Neural crest cell (in vitro differentiated cells): ENCODE measurements around the gene MAPRE2. TPM values are rescaled to one million over a fixed set of nuclear protein-coding genes. Genes with fewer than 3 reads are reported as not detected.
"Not testable (repeated sequence)": the region's sequence is repeated elsewhere in the genome, so short reads cannot be mapped to it uniquely, and the experiment has no call there.

ENCODE experiments used
- DNase-seq: peaks from one replicate; pipeline ENCODE4 v3.0.0; 2021; ENCODE audit warnings: low read depth, mixed read lengths, low spot score
- H3K27ac Mint-ChIP-seq: one replicate; pipeline ENCODE4 v1.8.0; 2021; ENCODE audit warnings: mild to moderate bottlenecking, mixed read lengths; ENCODE audit not compliant: unreplicated experiment
- H3K27me3 Mint-ChIP-seq: 2 replicates; pipeline ENCODE4 v1.8.0; 2021; ENCODE audit warnings: low read depth, mild to moderate bottlenecking, mixed read lengths
- H3K36me3 Mint-ChIP-seq: 2 replicates; pipeline ENCODE4 v1.8.0; 2021; ENCODE audit warnings: low read depth, mild to moderate bottlenecking, mixed read lengths
- H3K4me1 Mint-ChIP-seq: 2 replicates; pipeline ENCODE4 v1.8.0; 2021; ENCODE audit warnings: mixed read lengths
- H3K4me3 Mint-ChIP-seq: one replicate; pipeline ENCODE4 v1.8.0; 2021; ENCODE audit warnings: mild to moderate bottlenecking, mixed read lengths
- H3K9me3 Mint-ChIP-seq: 2 replicates; pipeline ENCODE4 v1.8.0; 2021; ENCODE audit warnings: mixed read lengths
- total RNA-seq: library from RNA; stranded (reverse); gene quantifications from 2 replicates; pipeline ENCODE4 v1.2.1, GENCODE V29; 2021
- TF ChIP-seq, protein P1 (sequence below): fragments of 200-600 bp; sonication (generic); conservative IDR thresholded peaks from 2 replicates; pipeline ENCODE4 v1.5.0; 2021; ENCODE audit warnings: antibody characterized with exemption, mild to moderate bottlenecking

The MAPRE2 gene
- total RNA-seq, 1 donor from 2014 or later, result 35.5 TPM

DNA sequence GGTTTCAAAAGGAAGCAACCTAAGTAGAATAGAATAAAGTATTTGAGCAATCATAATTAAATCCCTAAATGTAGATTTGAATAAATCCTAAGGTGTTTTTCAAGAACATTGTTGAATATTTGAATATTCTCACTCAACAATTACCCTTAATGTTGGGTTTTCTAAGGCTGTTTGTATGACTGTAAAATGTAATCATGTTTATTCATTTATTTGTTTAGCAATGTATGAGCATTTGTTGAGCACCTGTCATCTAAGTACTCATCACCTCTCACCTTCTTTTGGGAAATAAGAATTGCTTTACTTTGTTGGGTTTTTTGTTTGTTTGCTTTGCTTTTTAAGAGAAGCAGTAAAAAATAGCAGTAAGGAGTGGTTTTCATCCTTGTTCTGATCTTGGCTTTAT is 66.0 kb downstream of the MAPRE2 start:
- DNase-seq, result no peak
- no peaks in the 10 kb centered on the region for H3K27me3 Mint-ChIP-seq
- peaks cover 20% of the 10 kb centered on the region for H3K36me3 Mint-ChIP-seq
- no peak overlapping the region for H3K4me3 Mint-ChIP-seq
- H3K9me3 Mint-ChIP-seq, result peaks cover 5% of the 10 kb centered on the region
- TF ChIP-seq, protein P1, sequence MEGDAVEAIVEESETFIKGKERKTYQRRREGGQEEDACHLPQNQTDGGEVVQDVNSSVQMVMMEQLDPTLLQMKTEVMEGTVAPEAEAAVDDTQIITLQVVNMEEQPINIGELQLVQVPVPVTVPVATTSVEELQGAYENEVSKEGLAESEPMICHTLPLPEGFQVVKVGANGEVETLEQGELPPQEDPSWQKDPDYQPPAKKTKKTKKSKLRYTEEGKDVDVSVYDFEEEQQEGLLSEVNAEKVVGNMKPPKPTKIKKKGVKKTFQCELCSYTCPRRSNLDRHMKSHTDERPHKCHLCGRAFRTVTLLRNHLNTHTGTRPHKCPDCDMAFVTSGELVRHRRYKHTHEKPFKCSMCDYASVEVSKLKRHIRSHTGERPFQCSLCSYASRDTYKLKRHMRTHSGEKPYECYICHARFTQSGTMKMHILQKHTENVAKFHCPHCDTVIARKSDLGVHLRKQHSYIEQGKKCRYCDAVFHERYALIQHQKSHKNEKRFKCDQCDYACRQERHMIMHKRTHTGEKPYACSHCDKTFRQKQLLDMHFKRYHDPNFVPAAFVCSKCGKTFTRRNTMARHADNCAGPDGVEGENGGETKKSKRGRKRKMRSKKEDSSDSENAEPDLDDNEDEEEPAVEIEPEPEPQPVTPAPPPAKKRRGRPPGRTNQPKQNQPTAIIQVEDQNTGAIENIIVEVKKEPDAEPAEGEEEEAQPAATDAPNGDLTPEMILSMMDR, result no peak
- no peak overlapping the region for H3K27ac Mint-ChIP-seq
- H3K4me1 Mint-ChIP-seq, result no peaks in the 10 kb centered on the region

DNA sequence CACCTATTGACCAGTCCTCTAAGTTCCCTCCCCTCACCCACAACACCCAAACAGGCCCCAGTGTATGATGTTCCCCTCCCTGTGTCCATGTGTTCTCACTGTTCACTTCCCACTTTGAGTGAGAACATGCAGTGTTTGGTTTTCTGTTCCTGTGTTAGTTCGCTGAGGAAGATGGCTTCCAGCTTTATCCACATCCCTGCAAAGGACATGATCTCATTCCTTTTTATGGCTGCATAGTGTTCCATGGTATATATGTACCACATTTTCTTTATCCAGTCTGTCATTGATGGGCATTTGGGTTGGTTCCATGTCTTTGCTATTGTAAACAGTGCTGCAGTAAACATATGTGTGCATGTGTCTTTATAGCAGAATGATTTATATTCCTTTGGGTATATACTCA is 66.9 kb downstream of the MAPRE2 start:
- H3K4me1 Mint-ChIP-seq, H3K27me3 Mint-ChIP-seq, DNase-seq, H3K27ac Mint-ChIP-seq, H3K9me3 Mint-ChIP-seq, H3K4me3 Mint-ChIP-seq: not testable (repeated sequence)
- peaks cover 20% of the 10 kb centered on the region for H3K36me3 Mint-ChIP-seq

DNA sequence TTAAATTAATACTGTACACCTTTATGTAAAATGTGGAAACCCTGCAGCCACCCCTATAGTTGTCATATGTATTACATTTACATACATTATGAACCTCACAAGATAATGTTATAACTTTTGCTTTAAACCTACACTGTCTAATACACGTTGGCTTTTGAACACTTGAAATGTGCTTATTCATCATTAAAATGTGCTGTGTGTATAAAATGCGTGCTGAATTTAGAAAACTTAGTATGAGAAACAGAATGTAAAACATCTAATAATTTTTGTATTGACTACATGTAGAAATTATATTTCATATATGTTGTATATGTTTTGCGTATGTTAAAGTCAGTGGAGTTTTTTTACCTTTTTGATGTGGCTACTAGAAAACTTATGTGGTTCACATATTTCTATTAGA is 68.8 kb downstream of the MAPRE2 start:
- no peaks in the 10 kb centered on the region for H3K27me3 Mint-ChIP-seq
- no peaks in the 10 kb centered on the region for H3K4me1 Mint-ChIP-seq
- H3K36me3 Mint-ChIP-seq, result peaks cover 22% of the 10 kb centered on the region
- TF ChIP-seq, protein P1, result no peak
- no peak for DNase-seq
- no peak overlapping the region for H3K27ac Mint-ChIP-seq
- H3K9me3 Mint-ChIP-seq, result peaks cover 5% of the 10 kb centered on the region
- H3K4me3 Mint-ChIP-seq, result no peak overlapping the region

DNA sequence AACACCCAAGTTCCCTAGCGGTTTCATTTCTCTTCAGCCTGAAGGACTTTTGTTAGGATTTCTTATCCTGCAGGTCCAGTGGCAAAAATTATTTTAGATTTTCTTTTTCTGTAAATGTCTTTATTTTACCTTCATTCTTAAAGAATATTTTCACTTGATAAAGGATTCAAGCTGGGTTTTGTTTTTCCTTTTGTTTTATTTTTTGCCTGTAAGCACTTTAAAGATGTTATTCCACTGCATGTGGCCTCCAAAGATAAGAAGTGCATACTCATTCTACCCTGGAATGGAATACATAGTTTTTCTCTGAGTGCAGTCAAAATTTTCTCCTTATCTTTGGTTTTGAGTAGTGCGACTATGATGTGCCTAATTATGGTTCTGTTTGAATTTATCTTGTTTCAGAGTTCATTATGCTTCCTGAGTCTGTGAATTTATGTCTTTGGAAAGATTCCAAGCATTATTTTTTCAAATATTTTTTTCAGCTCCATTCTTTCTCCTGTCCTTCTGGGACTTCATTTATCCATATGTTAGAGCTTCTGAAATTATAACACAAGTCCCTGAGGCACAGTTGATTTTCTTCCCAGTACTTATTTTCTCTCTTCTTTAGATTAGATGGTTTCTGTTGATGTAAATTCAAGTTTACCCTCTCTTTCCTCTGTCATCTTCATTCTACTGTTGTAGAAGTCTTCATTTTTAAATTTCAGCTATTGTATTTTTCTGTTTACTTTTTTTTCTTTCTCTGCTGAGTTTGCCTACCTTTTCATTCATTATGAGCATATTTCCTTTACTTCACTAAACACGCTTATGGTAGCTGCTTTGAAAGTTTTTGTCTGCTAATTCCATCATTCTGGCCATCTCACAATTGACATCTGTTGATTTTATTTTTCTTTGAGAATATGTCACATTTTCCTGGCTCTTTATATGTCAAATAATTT is 69.6 kb downstream of the MAPRE2 start:
- Mint-ChIP-seq H3K4me1 (no peaks in the 10 kb centered on the region), H3K4me3 (no peak overlapping the region), H3K9me3 (peaks cover 5% of the 10 kb centered on the region), H3K27me3 (no peaks in the 10 kb centered on the region), H3K27ac (no peak overlapping the region), H3K36me3 (peaks cover 22% of the 10 kb centered on the region)
- TF ChIP-seq, protein P1, result no peak
- no peak for DNase-seq

DNA sequence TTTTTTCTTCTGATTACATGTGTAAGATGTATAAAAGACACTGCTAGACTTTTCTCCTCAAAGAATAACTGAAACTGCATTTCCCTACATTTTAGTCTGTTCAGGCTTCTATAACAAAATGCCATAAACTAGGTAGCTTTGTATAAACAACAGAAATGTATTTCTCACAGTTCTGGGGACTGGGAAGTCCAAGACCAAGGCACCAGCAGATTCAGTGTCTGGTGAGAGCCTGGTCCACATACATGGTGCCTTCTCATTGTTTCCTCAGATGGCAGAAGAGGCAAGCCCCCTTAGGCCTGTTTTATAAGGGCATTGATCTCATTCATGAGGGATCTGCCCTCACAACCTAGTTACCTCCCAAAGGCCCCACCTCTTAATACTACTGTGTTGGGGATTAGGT is 71.5 kb downstream of the MAPRE2 start:
- Mint-ChIP-seq H3K27ac (no peak overlapping the region), H3K36me3 (peaks cover 20% of the 10 kb centered on the region), H3K9me3 (peaks cover 5% of the 10 kb centered on the region), H3K27me3 (no peaks in the 10 kb centered on the region), H3K4me3 (no peak overlapping the region), H3K4me1 (peaks cover 4% of the 10 kb centered on the region)
- no peak for DNase-seq
- TF ChIP-seq, protein P1, result no peak

DNA sequence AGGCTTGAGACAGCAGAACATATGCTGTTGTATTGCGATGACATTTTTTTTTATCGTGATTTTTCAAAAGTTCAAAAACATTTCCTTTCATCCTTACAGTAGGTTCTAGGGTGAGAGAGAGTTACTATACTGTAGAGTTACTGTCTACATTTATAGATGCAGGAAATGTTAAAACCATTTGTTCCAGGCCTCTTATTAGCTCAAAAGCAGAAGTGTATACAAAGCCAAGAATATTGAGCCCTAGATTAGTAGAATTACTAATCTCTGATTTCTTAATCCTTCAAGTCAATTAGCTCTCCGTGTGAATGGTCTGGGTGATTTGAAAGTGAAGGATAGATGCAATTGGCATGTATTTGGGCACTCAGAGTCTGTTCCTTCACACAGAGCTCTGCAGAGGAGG is 73.1 kb downstream of the MAPRE2 start:
- Mint-ChIP-seq H3K4me1 (peaks cover 16% of the 10 kb centered on the region), H3K27ac (no peak overlapping the region), H3K27me3 (no peaks in the 10 kb centered on the region), H3K9me3 (peaks cover 5% of the 10 kb centered on the region), H3K36me3 (peaks cover 10% of the 10 kb centered on the region), H3K4me3 (no peak overlapping the region)
- TF ChIP-seq, protein P1, result no peak
- DNase-seq, result no peak
